Kidney glomerular epithelial cell (primary cell): ENCODE measurements around the gene IFNA1.
A peak's percentile ranks its signal among the peaks of the same experiment; 100 is the strongest.
"Not testable (repeated sequence)": the region's sequence is repeated elsewhere in the genome, so short reads cannot be mapped to it uniquely, and the experiment has no call there.

ENCODE experiments used
- DNase-seq: peaks from one replicate; lab custom pipeline; 2025; lab: John Stamatoyannopoulos, UW

IFNA1 gene

GRCh38 chr9:21449312-21449711 lies 9.1 kb downstream of the IFNA1 start:
- not testable (repeated sequence) for DNase-seq

- DNase-seq, result no peak
These were observed 10.6 kb downstream of the IFNA1 start for GRCh38 chr9:21450733-21451394.

- DNase-seq, result no peak
These were observed 12.4 kb downstream of the IFNA1 start for GRCh38 chr9:21452681-21453080.

GRCh38 chr9:21454149-21454548 lies 13.9 kb downstream of the IFNA1 start:
- DNase-seq, result peak; percentile 8

- peak; percentile 29 for DNase-seq
These were observed 15.1 kb downstream of the IFNA1 start for GRCh38 chr9:21455320-21455719.

- no peak for DNase-seq
These were observed 21.1 kb downstream of the IFNA1 start for GRCh38 chr9:21461377-21461776.

GRCh38 chr9:21465138-21465537 lies 24.9 kb downstream of the IFNA1 start:
- DNase-seq, result no peak

GRCh38 chr9:21465859-21466518 lies 25.8 kb downstream of the IFNA1 start:
- DNase-seq, result peak; percentile 46

- DNase-seq, result no peak
These were observed 29.9 kb downstream of the IFNA1 start for GRCh38 chr9:21470126-21470525.

GRCh38 chr9:21473236-21473635 lies 33.0 kb downstream of the IFNA1 start:
- no peak for DNase-seq

- no peak for DNase-seq
These were observed 37.2 kb downstream of the IFNA1 start for GRCh38 chr9:21477466-21477865.

- no peak for DNase-seq
These were observed 39.0 kb downstream of the IFNA1 start for GRCh38 chr9:21479152-21479702.

GRCh38 chr9:21481470-21482056 lies 41.3 kb downstream of the IFNA1 start:
- DNase-seq, result no peak

- no peak for DNase-seq
These were observed 42.0 kb downstream of the IFNA1 start, which contains the start of gene IFNE for GRCh38 chr9:21482213-21482612. TSS of gene IFNE (minus strand) at chr9:21482313. CDS start at chr9:21481694, 619 bp downstream.
